KMS-11 (cell line): ENCODE data around the gene PAK5.

Experiments used
- H2AFZ ChIP-seq: fragments of 200-600 bp; sonication (generic); 2 replicates; pipeline ENCODE4 v1.6.1; 2016; ENCODE audit warnings: antibody characterized with exemption, mixed run types, low read depth
- H3K27ac ChIP-seq: fragments of 200-600 bp; sonication (generic); 2 replicates; pipeline ENCODE4 v1.6.1; 2016; ENCODE audit warnings: mild to moderate bottlenecking, mixed run types
- H3K27me3 ChIP-seq: fragments of 200-600 bp; sonication (generic); 2 replicates; pipeline ENCODE4 v1.6.1; 2017; ENCODE audit warnings: mild to moderate bottlenecking, low read depth, mixed run types, moderate library complexity; ENCODE audit not compliant: insufficient read depth
- H3K36me3 ChIP-seq: fragments of 200-600 bp; sonication (generic); 2 replicates; pipeline ENCODE4 v1.6.1; 2017; ENCODE audit warnings: mild to moderate bottlenecking, mixed run types; ENCODE audit not compliant: insufficient read depth
- H3K4me1 ChIP-seq: fragments of 200-600 bp; sonication (generic); 2 replicates; pipeline ENCODE4 v1.6.1; 2016; ENCODE audit warnings: mild to moderate bottlenecking, low read depth, mixed run types; ENCODE audit not compliant: poor library complexity, severe bottlenecking
- H3K4me2 ChIP-seq: fragments of 200-600 bp; sonication (generic); 2 replicates; pipeline ENCODE4 v1.7.0; 2016; ENCODE audit warnings: mild to moderate bottlenecking, mixed run types
- H3K4me3 ChIP-seq: fragments of 200-600 bp; sonication (generic); IDR thresholded peaks from 2 replicates; pipeline ENCODE4 v1.6.1; 2017; ENCODE audit warnings: low read depth, low read length, mixed read lengths; ENCODE audit not compliant: insufficient read depth
- H3K79me2 ChIP-seq: fragments of 200-600 bp; sonication (generic); 2 replicates; pipeline ENCODE4 v1.6.1; 2016; ENCODE audit warnings: low read depth, mixed run types; ENCODE audit not compliant: insufficient read depth
- H3K9ac ChIP-seq: fragments of 200-600 bp; sonication (generic); 2 replicates; pipeline ENCODE4 v1.6.1; 2016; ENCODE audit warnings: mild to moderate bottlenecking, mixed run types
- H4K20me1 ChIP-seq: fragments of 200-600 bp; sonication (generic); 2 replicates; pipeline ENCODE4 v1.6.1; 2016; ENCODE audit warnings: mild to moderate bottlenecking, mixed run types; ENCODE audit not compliant: insufficient read depth
- TF ChIP-seq, protein P1 (sequence below): fragments of 200-600 bp; sonication (generic); conservative IDR thresholded peaks from 2 replicates; pipeline ENCODE4 v1.6.1; 2017; ENCODE audit warnings: low read depth, mild to moderate bottlenecking, antibody characterized with exemption, low read length, moderate library complexity, mixed read lengths

The PAK5 gene

DNA sequence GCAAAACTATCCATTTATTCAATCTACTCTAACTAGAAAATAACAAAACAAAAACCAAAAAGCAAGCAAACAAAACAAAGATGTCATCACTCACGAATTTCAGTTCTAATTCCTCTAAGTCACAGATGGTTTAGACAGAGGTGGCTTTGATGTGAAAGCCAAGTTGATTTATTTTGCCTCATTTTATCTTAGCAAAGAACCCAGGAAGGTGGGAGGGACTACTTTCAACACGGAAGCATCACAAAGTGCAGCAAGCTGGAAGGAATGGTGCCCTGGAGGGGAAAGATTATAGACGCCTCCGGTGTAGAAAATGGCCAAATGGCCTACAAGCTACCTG is 236.1 kb downstream of the PAK5 start:
- TF ChIP-seq, protein P1, sequence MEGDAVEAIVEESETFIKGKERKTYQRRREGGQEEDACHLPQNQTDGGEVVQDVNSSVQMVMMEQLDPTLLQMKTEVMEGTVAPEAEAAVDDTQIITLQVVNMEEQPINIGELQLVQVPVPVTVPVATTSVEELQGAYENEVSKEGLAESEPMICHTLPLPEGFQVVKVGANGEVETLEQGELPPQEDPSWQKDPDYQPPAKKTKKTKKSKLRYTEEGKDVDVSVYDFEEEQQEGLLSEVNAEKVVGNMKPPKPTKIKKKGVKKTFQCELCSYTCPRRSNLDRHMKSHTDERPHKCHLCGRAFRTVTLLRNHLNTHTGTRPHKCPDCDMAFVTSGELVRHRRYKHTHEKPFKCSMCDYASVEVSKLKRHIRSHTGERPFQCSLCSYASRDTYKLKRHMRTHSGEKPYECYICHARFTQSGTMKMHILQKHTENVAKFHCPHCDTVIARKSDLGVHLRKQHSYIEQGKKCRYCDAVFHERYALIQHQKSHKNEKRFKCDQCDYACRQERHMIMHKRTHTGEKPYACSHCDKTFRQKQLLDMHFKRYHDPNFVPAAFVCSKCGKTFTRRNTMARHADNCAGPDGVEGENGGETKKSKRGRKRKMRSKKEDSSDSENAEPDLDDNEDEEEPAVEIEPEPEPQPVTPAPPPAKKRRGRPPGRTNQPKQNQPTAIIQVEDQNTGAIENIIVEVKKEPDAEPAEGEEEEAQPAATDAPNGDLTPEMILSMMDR, result no peak
- Histone ChIP-seq H3K27me3 (no peaks in the 10 kb centered on the region), H3K4me2 (no peak overlapping the region), H3K9ac (no peak overlapping the region), H3K4me3 (no peak overlapping the region), H3K27ac (no peak overlapping the region), H3K4me1 (no peaks in the 10 kb centered on the region), H2AFZ (no peak overlapping the region), H4K20me1 (no peaks in the 10 kb centered on the region), H3K79me2 (no peaks in the 10 kb centered on the region), H3K36me3 (no peaks in the 10 kb centered on the region)

DNA sequence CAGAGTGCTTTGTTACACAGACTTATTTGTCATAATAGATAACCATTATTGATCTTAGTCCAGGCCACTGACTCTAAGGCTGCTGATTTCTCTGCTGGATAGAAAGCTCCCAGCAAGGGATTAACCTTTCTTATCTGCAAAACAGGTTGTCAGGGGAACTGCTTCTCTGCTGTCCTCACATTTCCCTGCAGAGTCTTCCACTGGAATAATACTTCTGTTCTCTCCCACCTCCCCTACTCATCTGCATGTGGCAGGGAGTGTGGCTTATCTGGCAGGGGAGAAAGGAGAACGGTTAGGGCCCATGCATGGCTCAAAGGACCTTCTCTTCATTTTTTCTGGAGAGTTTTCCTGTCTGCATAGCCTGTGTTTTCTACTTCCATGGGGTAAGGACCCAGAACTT is 238.3 kb downstream of the PAK5 start:
- Histone ChIP-seq H3K4me3 (no peak overlapping the region), H3K9ac (no peak overlapping the region), H3K27me3 (no peaks in the 10 kb centered on the region), H3K79me2 (no peaks in the 10 kb centered on the region), H3K27ac (no peak overlapping the region), H3K36me3 (no peaks in the 10 kb centered on the region), H3K4me2 (no peak overlapping the region), H4K20me1 (no peaks in the 10 kb centered on the region), H3K4me1 (no peaks in the 10 kb centered on the region), H2AFZ (no peak overlapping the region)
- TF ChIP-seq, protein P1, result no peak

DNA sequence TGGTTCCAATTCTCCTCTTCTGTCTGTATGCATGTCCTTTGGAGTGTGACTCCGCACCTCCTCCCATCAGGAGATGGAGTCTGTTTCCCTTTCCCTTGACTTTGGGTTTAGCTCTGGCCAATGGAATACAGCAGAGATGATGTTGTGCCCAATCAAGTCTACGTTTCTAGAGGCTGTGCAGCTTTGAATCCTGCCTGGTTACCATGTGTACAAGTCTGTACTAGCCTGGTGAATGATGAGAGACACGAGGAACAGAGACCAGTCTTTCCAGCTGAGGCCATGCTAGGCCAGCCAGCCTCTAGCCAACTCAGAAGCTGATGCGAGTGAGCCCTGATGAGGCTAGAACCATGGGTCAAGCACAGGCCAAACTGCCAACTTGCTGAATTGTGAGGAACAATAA is 241.3 kb downstream of the PAK5 start:
- no peaks in the 10 kb centered on the region for H4K20me1 ChIP-seq
- no peak overlapping the region for H3K4me2 ChIP-seq
- no peak overlapping the region for H3K27ac ChIP-seq
- TF ChIP-seq, protein P1, result no peak
- H3K9ac ChIP-seq, result no peak overlapping the region
- no peaks in the 10 kb centered on the region for H3K36me3 ChIP-seq
- no peaks in the 10 kb centered on the region for H3K4me1 ChIP-seq
- no peak overlapping the region for H2AFZ ChIP-seq
- H3K79me2 ChIP-seq, result no peaks in the 10 kb centered on the region
- H3K4me3 ChIP-seq, result no peak overlapping the region
- no peaks in the 10 kb centered on the region for H3K27me3 ChIP-seq

DNA sequence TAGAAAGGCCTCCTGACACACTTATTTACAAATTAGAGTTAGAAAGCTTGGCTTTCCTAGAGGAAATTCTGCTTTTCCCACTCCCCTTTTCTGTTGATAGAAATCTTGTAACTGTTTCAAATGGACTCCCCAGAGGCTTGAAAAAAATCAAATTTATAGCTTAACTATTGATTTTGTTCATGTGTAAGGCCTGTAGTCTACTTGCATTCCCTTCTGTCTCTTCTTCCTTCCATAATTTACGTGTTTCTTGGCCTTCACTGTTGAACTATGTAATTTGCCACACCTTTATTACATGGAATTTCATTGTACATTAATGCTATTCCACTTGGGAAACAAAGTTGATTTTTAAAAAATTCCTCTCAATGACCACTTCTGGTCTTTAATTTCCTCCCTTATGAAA is 243.1 kb downstream of the PAK5 start:
- peaks cover 8% of the 10 kb centered on the region for H3K4me1 ChIP-seq
- H3K4me3 ChIP-seq, result no peak overlapping the region
- no peaks in the 10 kb centered on the region for H3K27me3 ChIP-seq
- H3K27ac ChIP-seq, result no peak overlapping the region
- H3K36me3 ChIP-seq, result no peaks in the 10 kb centered on the region
- TF ChIP-seq, protein P1, result no peak
- H3K9ac ChIP-seq, result no peak overlapping the region
- no peaks in the 10 kb centered on the region for H3K79me2 ChIP-seq
- H4K20me1 ChIP-seq, result no peaks in the 10 kb centered on the region
- H3K4me2 ChIP-seq, result no peak overlapping the region
- H2AFZ ChIP-seq, result no peak overlapping the region
